Fibroblast of gingiva (primary cell): ENCODE measurements around the gene ZNF550.
A peak's percentile ranks its signal among the peaks of the same experiment; 100 is the strongest.
"Not testable (repeated sequence)": the region's sequence is repeated elsewhere in the genome, so short reads cannot be mapped to it uniquely, and the experiment has no call there.

Experiments used
- DNase-seq: peaks from one replicate; pipeline ENCODE4 v3.0.0-alpha.2; 2011; ENCODE audit warnings: low read depth

ZNF550 gene

GRCh38 chr19:57527136-57527881, 32.4 kb downstream of the ZNF550 start, which contains the start of gene ZNF549:
ZNF549 (plus strand) TSS chr19:57527356; CDS start chr19:57527574, 218 bp downstream.
- DNase-seq = peak; percentile 91

DNA sequence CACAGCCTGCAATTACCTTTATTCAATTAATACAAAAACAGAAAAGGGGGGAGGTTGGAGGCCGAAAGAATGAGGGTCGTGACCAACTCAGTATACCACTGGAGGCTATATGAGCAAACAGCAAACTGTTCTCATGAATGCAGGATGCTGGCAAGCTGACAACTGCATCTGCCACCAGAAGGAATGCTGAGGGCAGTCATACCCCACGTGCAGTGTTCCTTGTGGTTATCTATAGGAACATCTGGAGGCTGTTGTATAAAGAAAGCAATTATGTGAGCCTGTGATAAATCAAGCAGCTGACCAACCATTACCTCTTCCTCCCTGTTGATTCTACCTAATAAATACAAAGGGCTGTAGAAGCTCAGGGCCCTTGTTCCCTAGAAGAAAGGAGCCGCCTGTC, 41.6 kb downstream of the ZNF550 start:
- DNase-seq = not testable (repeated sequence)

DNA sequence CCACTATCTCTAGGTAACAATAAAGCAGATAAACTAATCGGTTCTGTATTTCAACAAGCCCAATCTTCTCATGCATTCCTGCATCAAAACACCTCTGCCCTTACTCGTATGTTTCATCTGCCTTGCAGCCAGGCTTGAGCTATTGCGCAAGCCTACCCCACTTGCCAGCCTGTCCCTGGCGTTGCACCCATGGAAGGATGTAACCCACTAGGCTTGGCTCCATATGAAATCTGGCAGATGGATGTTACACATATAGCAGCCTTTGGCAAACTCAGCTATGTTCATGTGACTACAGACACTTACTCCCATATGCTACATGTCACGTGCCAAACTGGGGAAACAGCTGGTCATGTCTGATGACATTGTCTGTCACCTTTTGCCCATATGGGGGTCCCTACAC, 44.4 kb downstream of the ZNF550 start:
- DNase-seq = no peak

- peak; percentile 16 for DNase-seq
Observed at GRCh38 chr19:57512845-57513244, 46.8 kb downstream of the ZNF550 start.

GRCh38 chr19:57511484-57511883, 48.2 kb downstream of the ZNF550 start:
- DNase-seq = no peak

- DNase-seq = no peak
Observed at GRCh38 chr19:57506163-57506562, 53.5 kb downstream of the ZNF550 start.

DNA sequence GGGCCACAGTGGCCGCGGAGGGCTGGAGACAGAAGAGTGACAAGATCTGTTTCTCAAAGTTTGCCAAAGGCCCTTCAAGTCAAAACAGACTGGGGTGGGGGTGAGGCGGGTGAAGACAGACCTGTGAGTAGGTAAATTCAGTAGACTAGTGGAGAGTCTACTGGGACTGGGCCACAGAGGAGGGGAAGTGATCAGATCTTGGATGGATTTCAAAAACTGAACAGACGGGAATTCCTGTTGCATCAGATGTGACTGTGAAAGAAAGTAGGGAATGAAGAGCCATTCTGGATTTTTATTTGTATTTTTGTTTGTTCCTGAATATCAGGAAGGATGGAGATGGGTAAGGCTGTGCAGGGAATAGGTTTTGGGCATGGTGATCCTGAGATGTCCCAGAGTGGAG, 59.3 kb downstream of the ZNF550 start:
- DNase-seq = peak; percentile 58

DNA sequence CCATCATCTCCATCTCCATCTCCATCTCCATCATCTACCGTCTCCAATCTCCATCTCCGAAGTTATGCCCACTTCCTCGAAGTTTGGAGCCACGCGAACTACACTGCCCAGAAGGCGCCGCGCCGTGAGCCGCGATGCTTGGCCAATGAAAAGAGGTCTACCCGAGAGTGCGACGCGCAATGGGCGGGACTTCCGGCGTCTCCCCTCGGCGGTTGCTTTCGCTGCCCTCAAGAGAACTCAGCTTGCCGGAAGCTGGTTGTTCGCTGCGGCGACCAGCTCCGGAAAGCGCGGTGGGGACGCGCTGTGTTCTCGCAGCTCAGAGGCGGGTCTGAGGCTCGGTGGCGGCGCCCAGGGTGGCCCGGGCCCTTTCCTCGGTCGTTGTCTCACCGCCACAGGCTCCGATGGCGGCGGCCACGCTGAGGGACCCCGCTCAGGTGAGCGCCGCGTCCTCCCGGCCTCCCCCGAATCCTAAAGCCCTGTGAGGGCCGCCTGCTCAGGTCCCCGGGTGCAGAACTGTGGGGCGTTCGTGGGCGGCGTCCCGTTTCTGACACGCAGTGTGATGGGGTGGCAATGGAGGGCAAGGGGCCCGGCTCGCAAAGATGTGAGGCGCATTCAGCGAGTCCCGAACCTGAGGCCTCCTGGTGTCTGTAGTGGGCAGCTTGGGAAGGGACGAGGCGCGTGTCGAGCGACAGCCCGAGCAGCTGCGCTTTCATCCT, 59.8 kb downstream of the ZNF550 start, which contains the start of gene ZNF773:
Gene ZNF773, plus strand, starts transcription at position 259 of the 716 bp plus-strand sequence. Its CDS starts 143 bp downstream, at position 402.
- DNase-seq = peak; percentile 95

GRCh38 chr19:57499332-57499679, 60.4 kb downstream of the ZNF550 start:
- not testable (repeated sequence) for DNase-seq

DNA sequence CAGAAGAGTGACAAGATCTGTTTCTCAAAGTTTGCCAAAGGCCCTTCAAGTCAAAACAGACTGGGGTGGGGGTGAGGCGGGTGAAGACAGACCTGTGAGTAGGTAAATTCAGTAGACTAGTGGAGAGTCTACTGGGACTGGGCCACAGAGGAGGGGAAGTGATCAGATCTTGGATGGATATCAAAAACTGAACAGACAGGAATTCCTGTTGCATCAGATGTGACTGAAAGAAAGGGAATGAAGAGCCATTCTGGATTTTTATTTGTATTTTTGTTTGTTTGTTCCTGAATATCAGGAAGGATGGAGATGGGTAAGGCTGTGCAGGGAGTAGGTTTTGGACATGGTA, 71.4 kb downstream of the ZNF550 start:
- DNase-seq = peak; percentile 25

DNA sequence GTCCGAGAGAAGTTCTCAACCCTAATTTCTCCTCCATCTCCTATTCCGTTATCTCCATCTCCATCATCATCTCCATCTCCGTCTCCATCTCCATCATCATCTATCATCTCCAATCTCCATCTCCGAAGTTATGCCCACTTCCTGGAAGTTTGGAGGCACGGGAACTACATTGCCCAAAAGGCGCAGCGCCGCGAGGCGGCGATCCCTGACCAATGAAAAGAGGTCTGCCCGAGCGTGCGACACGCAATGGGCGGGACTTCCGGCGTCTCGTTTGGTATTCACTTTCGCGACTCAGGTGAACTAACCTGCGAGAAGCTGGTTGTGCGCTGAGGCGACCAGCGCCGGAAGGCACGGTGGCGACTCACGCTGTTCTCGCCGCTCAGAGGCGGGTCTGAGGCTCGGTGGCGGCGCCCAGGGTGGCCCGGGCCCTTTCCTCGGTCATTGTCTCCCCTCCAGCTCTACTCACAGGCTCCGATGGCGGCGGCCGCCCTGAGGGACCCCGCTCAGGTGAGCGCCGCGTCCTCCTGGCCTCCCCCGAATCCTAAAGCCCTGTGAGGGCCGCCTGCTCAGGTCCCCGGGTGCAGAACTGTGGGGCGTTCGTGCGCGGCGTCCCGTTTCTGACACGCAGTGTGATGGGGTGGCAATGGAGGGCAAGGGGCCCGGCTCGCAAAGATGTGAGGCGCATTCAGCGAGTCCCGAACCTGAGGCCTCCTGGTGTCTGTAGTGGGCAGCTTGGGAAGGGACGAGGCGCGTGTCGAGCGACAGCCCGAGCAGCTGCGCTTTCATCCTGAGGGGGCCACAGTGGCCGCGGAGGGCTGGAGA, 72.0 kb downstream of the ZNF550 start, which contains the start of gene ZNF419:
Gene ZNF419, plus strand, starts transcription at position 274 of the 822 bp plus-strand sequence. Its CDS starts 201 bp downstream, at position 475.
- peak; percentile 77 for DNase-seq
